Thoracic aorta (tissue), 2 donors: Measurements from ENCODE around the gene PAK4. TPM values are rescaled to one million over a fixed set of nuclear protein-coding genes. Genes with fewer than 3 reads are reported as not detected.
"Not testable (repeated sequence)": the region's sequence is repeated elsewhere in the genome, so short reads cannot be mapped to it uniquely, and the experiment has no call there.

Source experiments
- ATAC-seq: fragments of 150-250 bp; one replicate; pipeline ENCODE4 v1.8.0; 2017; ENCODE audit warnings: low read depth; ENCODE audit not compliant: insufficient number of reproducible peaks, low FRiP score
- DNase-seq: peaks from one replicate; pipeline ENCODE4 v3.0.0-alpha.2; 2020; ENCODE audit warnings: low spot score
- H3K27ac ChIP-seq, 2 donors: fragments of 200-600 bp; sonication (generic); 1 replicate in 1 of 2; 2 replicates in 1 of 2; pipeline ENCODE4 v1.5.1; 2016; ENCODE audit warnings: mild to moderate bottlenecking in 2 of 2, moderate library complexity in 2 of 2
- H3K27me3 ChIP-seq: fragments of 200-600 bp; sonication (generic); replicated peaks from 2 replicates; pipeline ENCODE4 v1.6.0; 2016; ENCODE audit warnings: mild to moderate bottlenecking; ENCODE audit not compliant: insufficient read depth
- H3K36me3 ChIP-seq: fragments of 200-600 bp; sonication (generic); one replicate; pipeline ENCODE4 v1.5.1; 2016
- H3K4me1 ChIP-seq, 2 donors: fragments of 200-600 bp; sonication (generic); 1 replicate in 1 of 2; 2 replicates in 1 of 2; pipeline versions ENCODE4 v1.5.1 to v1.6.0; 2016; ENCODE audit warnings: low read depth in 2 of 2, mild to moderate bottlenecking in 1 of 2; ENCODE audit not compliant: control insufficient read depth in 1 of 2
- H3K4me3 ChIP-seq: fragments of 200-600 bp; sonication (generic); 2 replicates; pipeline ENCODE4 v1.5.1; 2016; ENCODE audit warnings: mild to moderate bottlenecking
- H3K9me3 ChIP-seq: fragments of 200-600 bp; sonication (generic); 2 replicates; pipeline ENCODE4 v1.5.1; 2016
- total RNA-seq, 2 donors: library from RNA; depleted of rRNA; stranded (reverse); fragments of >200 nt; gene quantifications; one replicate each; pipeline versions ENCODE4 v1.1.0 to v1.2.3, GENCODE V29; 2016
- TF ChIP-seq, protein P1 (sequence below): fragments of 200-600 bp; sonication (generic); IDR thresholded peaks from one replicate; pipeline ENCODE4 v1.5.1; 2019; ENCODE audit warnings: antibody characterized with exemption

PAK4 gene
- total RNA-seq, 2 donors from 2014 or later = 7.4 to 8.7 TPM

DNA sequence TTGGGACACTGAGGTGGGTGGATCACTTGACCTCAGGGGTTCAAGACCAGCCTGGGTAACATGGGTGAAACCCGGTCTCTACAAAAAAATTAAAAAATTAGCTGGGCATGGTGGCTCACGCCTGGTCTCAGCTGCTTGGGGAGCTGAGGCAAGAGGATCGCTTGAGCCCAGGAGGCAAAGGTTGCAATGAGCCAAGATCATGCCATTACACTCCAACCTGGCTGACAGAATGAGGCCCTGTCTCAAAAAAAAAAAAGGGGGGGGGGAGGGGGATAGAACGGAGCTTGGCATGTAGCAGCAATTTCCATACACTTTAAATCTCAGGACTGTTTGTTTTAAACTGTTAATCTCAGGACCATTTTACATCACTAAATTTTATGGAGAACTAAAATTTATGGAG is 39.2 kb upstream of the PAK4 start:
- Histone ChIP-seq H3K36me3 (no peaks in the 10 kb centered on the region), H3K4me3 (no peak overlapping the region), H3K4me1 (peaks cover 7 to 10% of the 10 kb centered on the region in 2 donors), H3K27me3 (no peaks in the 10 kb centered on the region), H3K27ac (no peak overlapping the region), H3K9me3 (no peaks in the 10 kb centered on the region)
- DNase-seq = no peak
- ATAC-seq = no peak
- TF ChIP-seq, protein P1, sequence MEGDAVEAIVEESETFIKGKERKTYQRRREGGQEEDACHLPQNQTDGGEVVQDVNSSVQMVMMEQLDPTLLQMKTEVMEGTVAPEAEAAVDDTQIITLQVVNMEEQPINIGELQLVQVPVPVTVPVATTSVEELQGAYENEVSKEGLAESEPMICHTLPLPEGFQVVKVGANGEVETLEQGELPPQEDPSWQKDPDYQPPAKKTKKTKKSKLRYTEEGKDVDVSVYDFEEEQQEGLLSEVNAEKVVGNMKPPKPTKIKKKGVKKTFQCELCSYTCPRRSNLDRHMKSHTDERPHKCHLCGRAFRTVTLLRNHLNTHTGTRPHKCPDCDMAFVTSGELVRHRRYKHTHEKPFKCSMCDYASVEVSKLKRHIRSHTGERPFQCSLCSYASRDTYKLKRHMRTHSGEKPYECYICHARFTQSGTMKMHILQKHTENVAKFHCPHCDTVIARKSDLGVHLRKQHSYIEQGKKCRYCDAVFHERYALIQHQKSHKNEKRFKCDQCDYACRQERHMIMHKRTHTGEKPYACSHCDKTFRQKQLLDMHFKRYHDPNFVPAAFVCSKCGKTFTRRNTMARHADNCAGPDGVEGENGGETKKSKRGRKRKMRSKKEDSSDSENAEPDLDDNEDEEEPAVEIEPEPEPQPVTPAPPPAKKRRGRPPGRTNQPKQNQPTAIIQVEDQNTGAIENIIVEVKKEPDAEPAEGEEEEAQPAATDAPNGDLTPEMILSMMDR = no peak

DNA sequence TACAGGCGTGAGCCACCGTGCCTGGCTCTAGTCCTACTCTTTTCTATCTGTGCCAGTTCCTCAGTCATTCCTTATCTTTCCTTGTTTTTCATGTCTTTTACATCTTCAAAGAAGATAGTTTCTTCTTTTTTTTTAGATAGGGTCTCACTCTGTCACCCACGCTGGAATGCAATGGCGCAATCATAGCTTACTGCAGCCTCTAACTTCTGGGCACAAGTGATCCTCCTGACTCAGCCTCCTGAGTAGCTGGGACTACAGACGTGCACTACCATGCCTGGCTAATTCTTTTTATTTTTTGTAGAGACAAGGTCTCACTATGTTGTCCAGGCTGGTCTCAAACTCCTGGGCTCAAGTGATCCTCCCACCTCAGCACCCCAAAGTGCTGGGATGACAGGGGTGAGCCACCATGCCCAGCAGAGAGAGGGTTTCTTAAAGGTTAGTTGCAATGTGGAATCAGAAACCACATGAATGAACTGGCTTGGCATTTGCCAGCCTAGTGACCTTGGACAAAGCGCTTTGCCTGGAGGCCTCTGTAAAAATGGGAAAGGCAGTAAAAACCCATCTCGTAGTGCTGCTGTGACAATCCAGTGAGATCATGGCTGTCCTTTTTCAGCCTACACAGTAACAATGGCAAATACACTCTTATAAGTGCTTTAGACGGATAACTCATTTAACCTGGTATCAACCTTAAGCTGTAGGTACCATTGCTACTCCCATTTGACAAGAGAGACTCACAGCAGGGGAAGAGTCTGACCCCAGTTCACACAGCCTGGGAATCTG is 37.5 kb upstream of the PAK4 start:
- H3K27me3 ChIP-seq = no peaks in the 10 kb centered on the region

DNA sequence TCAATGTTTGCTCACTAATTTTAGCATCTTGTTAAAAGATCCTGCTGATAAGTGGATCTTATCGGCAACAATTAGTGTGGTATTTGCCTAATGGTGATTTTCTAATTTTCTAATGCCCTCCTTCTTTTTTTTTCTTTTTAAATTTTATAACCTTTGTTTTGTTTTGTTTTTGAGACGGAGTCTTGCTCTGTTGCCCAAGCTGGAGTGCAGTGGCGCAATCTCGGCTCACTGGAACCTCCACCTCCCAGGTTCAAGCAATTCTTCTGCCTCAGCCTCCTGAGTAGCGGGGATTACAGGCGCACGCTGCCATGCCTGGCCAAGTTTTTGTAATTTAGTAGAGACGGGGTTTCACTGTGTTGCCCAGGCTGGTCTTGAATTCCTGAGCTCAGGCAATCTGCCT is 35.6 kb upstream of the PAK4 start:
- H3K27me3 ChIP-seq, H3K4me3 ChIP-seq, ATAC-seq, H3K9me3 ChIP-seq, DNase-seq, H3K36me3 ChIP-seq, H3K4me1 ChIP-seq, H3K27ac ChIP-seq: not testable (repeated sequence)

More for the DNA sequence above, 37.5 kb upstream of the PAK4 start:
- DNase-seq (no peak), ATAC-seq (no peak)
- Histone ChIP-seq H3K4me1 (peaks cover 7 to 8% of the 10 kb centered on the region in 2 donors), H3K9me3 (no peaks in the 10 kb centered on the region), H3K27ac (no peak overlapping the region), H3K4me3 (no peak overlapping the region), H3K36me3 (no peaks in the 10 kb centered on the region)
- TF ChIP-seq, protein P1 = no peak

DNA sequence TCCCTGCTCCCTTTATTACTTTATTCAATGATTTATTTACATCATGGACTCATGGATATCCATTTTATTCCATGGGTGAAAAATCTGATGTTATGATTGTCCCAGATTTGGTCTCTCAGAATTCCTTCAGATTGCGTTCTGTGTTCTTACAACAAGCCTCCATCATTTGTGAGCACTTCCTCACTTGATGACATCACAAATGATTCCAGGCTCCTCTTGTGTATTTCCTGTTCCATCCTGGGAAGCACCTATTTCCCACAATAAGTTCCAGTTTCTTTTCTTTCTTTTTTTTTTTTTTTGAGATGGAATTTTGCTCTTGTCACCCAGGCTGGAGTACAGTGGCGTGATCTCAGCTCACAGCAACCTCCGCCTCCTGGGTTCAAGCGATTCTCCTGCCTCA is 34.7 kb upstream of the PAK4 start:
- H3K36me3 ChIP-seq = no peaks in the 10 kb centered on the region
- H3K27me3 ChIP-seq = no peaks in the 10 kb centered on the region
- H3K4me3 ChIP-seq = no peak overlapping the region
- no peaks in the 10 kb centered on the region for H3K4me1 ChIP-seq
- TF ChIP-seq, protein P1 = no peak
- no peak overlapping the region for H3K27ac ChIP-seq
- no peaks in the 10 kb centered on the region for H3K9me3 ChIP-seq
- DNase-seq (no peak), ATAC-seq (no peak)

DNA sequence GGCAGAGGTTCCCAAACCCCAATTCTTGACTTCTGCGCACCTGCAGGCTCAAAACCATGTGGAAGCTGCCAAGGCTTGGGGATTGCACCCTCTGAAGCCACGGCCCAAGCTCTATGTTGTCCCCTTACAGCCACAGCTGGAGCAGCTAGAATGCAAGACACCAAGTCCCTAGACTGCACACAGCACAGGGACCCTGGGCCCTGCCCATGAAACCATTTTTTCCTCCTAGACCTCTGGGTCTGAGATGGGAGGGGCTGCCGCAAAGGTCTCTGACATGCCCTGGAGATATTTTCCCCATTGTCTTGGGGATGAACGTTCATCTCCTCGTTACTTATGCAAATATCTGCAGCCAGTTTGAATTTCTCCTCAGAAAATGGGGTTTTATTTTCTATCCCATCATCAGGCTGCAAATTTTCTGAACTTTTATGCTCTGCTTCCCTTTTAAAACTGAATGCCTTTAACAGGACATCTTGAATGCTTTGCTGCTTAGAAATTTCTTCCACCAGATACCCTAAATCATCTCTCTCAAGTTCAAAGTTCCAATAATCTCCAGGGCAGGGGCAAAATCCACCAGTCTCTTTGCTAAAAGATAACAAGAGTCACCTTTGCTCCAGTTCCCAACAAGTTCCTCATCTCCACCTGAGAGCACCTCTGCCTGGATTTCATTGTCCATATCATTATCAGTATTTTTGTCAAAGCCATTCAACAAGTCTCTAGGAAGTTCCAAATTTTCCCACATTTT is 29.6 kb upstream of the PAK4 start:
- not testable (repeated sequence) for ATAC-seq, H3K4me1 ChIP-seq, H3K27ac ChIP-seq, H3K9me3 ChIP-seq, H3K4me3 ChIP-seq, DNase-seq, H3K36me3 ChIP-seq, H3K27me3 ChIP-seq

DNA sequence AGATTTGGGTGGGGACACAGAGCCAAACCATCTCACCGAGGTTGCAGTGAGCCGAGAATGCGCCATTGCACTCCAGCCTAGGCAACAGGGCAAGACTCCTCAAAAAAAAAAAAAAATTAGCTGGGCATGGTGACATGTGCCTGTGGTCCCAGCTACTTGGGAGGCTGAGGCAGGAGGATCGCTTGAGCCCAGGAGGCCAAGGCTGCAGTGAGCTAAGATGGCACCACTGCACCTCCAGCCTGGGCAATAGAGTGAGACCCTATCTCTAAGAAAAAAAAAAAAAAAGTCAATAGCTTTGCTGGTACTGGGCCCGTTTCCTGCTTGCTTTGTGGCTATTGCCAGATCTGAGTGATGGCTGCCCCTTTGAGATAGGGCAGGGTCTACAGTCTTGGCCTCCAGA is 28.3 kb upstream of the PAK4 start:
- Histone ChIP-seq H3K4me1 (no peaks in the 10 kb centered on the region), H3K27ac (no peak overlapping the region), H3K36me3 (no peaks in the 10 kb centered on the region), H3K9me3 (no peaks in the 10 kb centered on the region), H3K27me3 (no peaks in the 10 kb centered on the region), H3K4me3 (no peak overlapping the region)
- TF ChIP-seq, protein P1 = no peak
- no peak for DNase-seq
- no peak for ATAC-seq
